Measurements from ENCODE around the gene LRRC25.

The LRRC25 gene

GRCh38 chr19:18364826-18365528 lies 32.4 kb downstream of the LRRC25 start (continued):
- TF ChIP-seq ZNF280C (tag by site-specific recombination; IDR thresholded peaks at IDR 0.05): no peak
- no peak for TF ChIP-seq ZNF510 (tag by site-specific recombination; IDR thresholded peaks at IDR 0.05; ENCODE audit: insufficient replicate concordance)
- peak; percentile 24 for TF ChIP-seq ZBTB26 (tag by site-specific recombination; optimal IDR thresholded peaks at IDR 0.05)
- TF ChIP-seq ZSCAN16 (tag by site-specific recombination; IDR thresholded peaks at IDR 0.05): no peak
- peak; percentile 90 for TF ChIP-seq ZNF398 (tag by site-specific recombination; IDR thresholded peaks at IDR 0.05)
- TF ChIP-seq GFI1B (tag by site-specific recombination; IDR thresholded peaks at IDR 0.05): peak; percentile 79
- no peak for TF ChIP-seq ZBTB6 (tag by site-specific recombination; IDR thresholded peaks at IDR 0.05)
- no peak for TF ChIP-seq ZFP37 (tag by site-specific recombination; IDR thresholded peaks at IDR 0.05)
- no peak for TF ChIP-seq ZNF645 (tag by site-specific recombination; IDR thresholded peaks at IDR 0.05)
- TF ChIP-seq ZNF707 (tag by site-specific recombination; IDR thresholded peaks at IDR 0.05): no peak
- no peak for TF ChIP-seq ZNF202 (tag by site-specific recombination; IDR thresholded peaks at IDR 0.05; ENCODE audit: borderline replicate concordance)
- no peak for TF ChIP-seq ZNF501 (tag by site-specific recombination; IDR thresholded peaks at IDR 0.05)
- no peak for TF ChIP-seq ZNF704 (tag by site-specific recombination; IDR thresholded peaks at IDR 0.05)
- peak; percentile 77 for TF ChIP-seq ZFP69B (tag by site-specific recombination; IDR thresholded peaks at IDR 0.05)
- no peak for TF ChIP-seq ZNF777 (tag by site-specific recombination; IDR thresholded peaks at IDR 0.05; ENCODE audit: borderline replicate concordance)
- no peak for TF ChIP-seq ZNF157 (tag by site-specific recombination; IDR thresholded peaks at IDR 0.05)
- peak; percentile 98 for TF ChIP-seq ZNF548 (tag by site-specific recombination; IDR thresholded peaks at IDR 0.05)
- no peak for TF ChIP-seq ZNF223 (tag by site-specific recombination; IDR thresholded peaks at IDR 0.05)
- peak; percentile 83 for TF ChIP-seq WT1 (tag by site-specific recombination; IDR thresholded peaks at IDR 0.05)
- TF ChIP-seq ZNF768 (tag by site-specific recombination; IDR thresholded peaks at IDR 0.05): no peak
- TF ChIP-seq BCL6B (tag by site-specific recombination; IDR thresholded peaks at IDR 0.05): peak; percentile 59; the same call in 1 of the 2 replicates
- peak; percentile 70 for TF ChIP-seq ZSCAN4 (tag by site-specific recombination; IDR thresholded peaks at IDR 0.05)
- TF ChIP-seq ZNF248 (tag by site-specific recombination; IDR thresholded peaks at IDR 0.05): no peak
- no peak for TF ChIP-seq ZNF169 (tag by site-specific recombination; IDR thresholded peaks at IDR 0.05)
- 0 out of 2 replicates have a peak, but pooled peaks have one; percentile 42 for TF ChIP-seq ZNF2 (tag by site-specific recombination; IDR thresholded peaks at IDR 0.05)
- TF ChIP-seq KLF16 (tag by site-specific recombination; IDR thresholded peaks at IDR 0.05): peak; percentile 74; the same call in 1 of the 2 replicates
- TF ChIP-seq ZNF600 (tag by site-specific recombination; IDR thresholded peaks at IDR 0.05): peak; percentile 70
- TF ChIP-seq ZNF211 (tag by site-specific recombination; IDR thresholded peaks at IDR 0.05; ENCODE audit: low read depth): no peak
- TF ChIP-seq MZF1 (tag by site-specific recombination; IDR thresholded peaks at IDR 0.05; ENCODE audit: borderline replicate concordance): peak; percentile 67

Measured in HEK293 (cell line).